IPS-15b (cell line): ENCODE data around the gene EYS.

Experiments used
- H3K27me3 ChIP-seq: one replicate; pipeline ENCODE4 v1.6.1; 2013; ENCODE audit warnings: low read length; ENCODE audit not compliant: control insufficient read depth, insufficient read depth
- H3K36me3 ChIP-seq: one replicate; pipeline ENCODE4 v1.6.1; 2013; ENCODE audit warnings: low read length; ENCODE audit not compliant: control insufficient read depth, insufficient read depth
- H3K4me1 ChIP-seq: one replicate; pipeline ENCODE4 v1.6.1; 2013; ENCODE audit warnings: mild to moderate bottlenecking, low read length; ENCODE audit not compliant: control insufficient read depth, insufficient read depth
- H3K4me3 ChIP-seq: one replicate; pipeline ENCODE4 v1.5.1; 2013; ENCODE audit warnings: low read depth, low read length
- H3K9ac ChIP-seq: one replicate; pipeline ENCODE4 v1.6.1; 2013; ENCODE audit warnings: low read depth, mild to moderate bottlenecking, low read length
- H3K9me3 ChIP-seq: one replicate; pipeline ENCODE4 v1.6.1; 2013; ENCODE audit warnings: mild to moderate bottlenecking, low read length; ENCODE audit not compliant: control insufficient read depth, insufficient read depth

Gene EYS

GRCh38 chr6:64996301-64996700 is 710.7 kb downstream of the EYS start:
- Histone ChIP-seq H3K9ac (no peak overlapping the region), H3K4me3 (no peak overlapping the region), H3K9me3 (no peaks in the 10 kb centered on the region), H3K36me3 (no peaks in the 10 kb centered on the region), H3K4me1 (no peaks in the 10 kb centered on the region), H3K27me3 (no peaks in the 10 kb centered on the region)

- Histone ChIP-seq H3K36me3 (no peaks in the 10 kb centered on the region), H3K9ac (peak overlapping the region; percentile 27), H3K4me1 (no peaks in the 10 kb centered on the region), H3K4me3 (no peak overlapping the region), H3K9me3 (no peaks in the 10 kb centered on the region), H3K27me3 (no peaks in the 10 kb centered on the region)
Observed at GRCh38 chr6:64990652-64991304, 716.2 kb downstream of the EYS start.

DNA sequence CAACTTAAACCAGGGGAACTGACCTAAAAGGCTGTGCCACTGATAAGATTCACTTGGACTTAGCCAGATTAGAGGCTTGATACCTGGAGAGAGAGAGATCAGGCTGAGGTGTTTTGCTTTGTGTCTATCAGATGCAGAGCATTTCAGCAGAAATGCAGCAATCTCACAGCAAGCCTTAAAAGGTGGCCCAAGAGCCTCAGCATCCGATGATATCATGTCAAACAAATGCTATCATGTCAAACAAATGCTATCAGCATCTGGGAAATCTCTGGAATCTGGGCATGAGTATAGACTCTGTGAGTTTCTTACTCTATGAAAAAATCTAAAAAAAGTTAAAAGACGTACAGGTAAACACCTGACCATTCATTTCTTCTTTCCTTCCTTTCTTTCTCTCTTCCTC is 718.9 kb downstream of the EYS start:
- H3K4me1 ChIP-seq = no peaks in the 10 kb centered on the region
- no peaks in the 10 kb centered on the region for H3K27me3 ChIP-seq
- H3K4me3 ChIP-seq = no peak overlapping the region
- H3K9me3 ChIP-seq = no peaks in the 10 kb centered on the region
- peak overlapping the region; percentile 14 for H3K9ac ChIP-seq
- no peaks in the 10 kb centered on the region for H3K36me3 ChIP-seq

- Histone ChIP-seq H3K9ac (no peak overlapping the region), H3K4me1 (no peaks in the 10 kb centered on the region), H3K36me3 (no peaks in the 10 kb centered on the region), H3K27me3 (no peaks in the 10 kb centered on the region), H3K4me3 (no peak overlapping the region), H3K9me3 (no peaks in the 10 kb centered on the region)
Observed at GRCh38 chr6:64987066-64987465, 720.0 kb downstream of the EYS start.

DNA sequence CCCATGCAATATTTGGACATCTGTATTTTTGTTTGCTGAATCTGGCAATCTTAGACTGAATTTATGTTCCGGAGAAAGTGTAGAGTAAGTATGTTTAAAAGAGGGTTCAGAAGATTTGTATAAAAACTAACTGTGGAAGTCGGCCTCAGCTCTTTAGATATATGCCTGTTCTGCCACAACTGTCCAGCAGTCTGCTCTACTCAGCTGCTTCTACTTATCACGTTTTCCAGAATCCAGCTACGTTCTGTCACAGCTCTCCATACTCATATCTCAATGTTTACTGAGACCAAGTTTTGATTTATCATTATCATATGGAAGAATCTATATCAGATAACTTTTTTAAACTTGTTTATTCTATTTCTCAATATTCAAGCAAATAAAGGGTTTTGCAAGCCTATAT is 721.3 kb downstream of the EYS start:
- no peak overlapping the region for H3K9ac ChIP-seq
- H3K4me3 ChIP-seq = no peak overlapping the region
- H3K36me3 ChIP-seq = no peaks in the 10 kb centered on the region
- H3K4me1 ChIP-seq = no peaks in the 10 kb centered on the region
- H3K27me3 ChIP-seq = no peaks in the 10 kb centered on the region
- no peaks in the 10 kb centered on the region for H3K9me3 ChIP-seq

- H3K27me3 ChIP-seq = no peaks in the 10 kb centered on the region
- H3K36me3 ChIP-seq = no peaks in the 10 kb centered on the region
- H3K4me1 ChIP-seq = no peaks in the 10 kb centered on the region
- H3K4me3 ChIP-seq = no peak overlapping the region
- no peak overlapping the region for H3K9ac ChIP-seq
- no peaks in the 10 kb centered on the region for H3K9me3 ChIP-seq
Observed at GRCh38 chr6:64984948-64985347, 722.1 kb downstream of the EYS start.

DNA sequence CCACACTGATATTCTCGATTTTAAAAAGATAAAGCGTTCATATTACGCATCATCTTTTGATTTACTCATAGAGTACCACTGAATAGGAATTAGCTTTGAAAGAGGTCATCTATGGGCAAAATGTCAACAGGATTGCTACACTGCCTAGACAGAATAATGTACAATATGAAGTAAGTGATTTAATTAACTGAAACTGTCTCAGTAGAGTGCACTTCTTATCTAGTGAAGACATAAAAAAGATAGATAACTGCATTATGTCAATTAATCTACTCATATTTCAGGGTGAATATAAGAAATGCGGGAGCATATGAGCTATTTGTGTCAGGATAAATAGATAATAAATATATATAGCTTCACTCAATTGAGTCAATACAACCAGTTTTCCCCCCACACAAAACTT is 723.9 kb downstream of the EYS start:
- Histone ChIP-seq H3K27me3 (no peaks in the 10 kb centered on the region), H3K36me3 (no peaks in the 10 kb centered on the region), H3K4me1 (no peaks in the 10 kb centered on the region), H3K9ac (no peak overlapping the region), H3K4me3 (no peak overlapping the region), H3K9me3 (no peaks in the 10 kb centered on the region)

DNA sequence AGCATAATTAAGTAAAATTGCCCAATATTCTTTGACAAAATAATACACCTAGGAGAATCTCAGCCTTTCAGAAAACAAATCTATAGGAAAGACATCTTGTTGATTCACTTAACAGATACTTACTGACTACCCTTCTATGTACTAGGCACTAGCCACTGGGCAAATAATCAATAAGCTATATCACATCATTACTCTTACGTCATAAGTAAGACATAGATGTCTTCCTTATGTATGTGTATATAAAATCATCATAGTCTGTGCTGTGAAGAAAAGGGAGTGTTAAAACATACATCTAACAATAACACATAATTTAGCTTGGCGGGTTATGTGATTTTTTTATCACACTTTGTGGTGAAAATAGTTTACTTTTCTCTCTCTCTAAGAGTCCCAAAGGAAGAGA is 733.9 kb downstream of the EYS start:
- Histone ChIP-seq H3K9me3 (no peaks in the 10 kb centered on the region), H3K27me3 (no peaks in the 10 kb centered on the region), H3K9ac (no peak overlapping the region), H3K36me3 (no peaks in the 10 kb centered on the region), H3K4me1 (no peaks in the 10 kb centered on the region), H3K4me3 (no peak overlapping the region)

DNA sequence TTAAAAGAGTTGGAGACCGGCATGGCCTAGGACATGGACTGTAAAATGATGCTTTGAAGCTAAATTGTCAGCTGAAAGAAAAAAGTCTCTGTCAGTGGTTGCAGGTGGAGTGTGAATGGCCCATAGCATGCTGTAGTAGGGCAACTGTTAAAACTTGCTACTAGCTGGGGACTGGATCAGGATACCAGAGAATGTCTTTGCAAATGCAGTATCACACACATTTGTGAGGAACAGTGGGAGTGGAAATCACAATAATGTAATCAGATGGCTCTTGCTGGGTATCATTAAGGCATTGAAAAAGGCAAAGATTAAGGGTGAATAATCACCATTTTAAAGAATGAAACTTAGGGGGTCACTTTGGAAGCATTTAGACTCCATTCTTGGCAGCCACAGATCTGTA is 737.9 kb downstream of the EYS start:
- Histone ChIP-seq H3K4me1 (no peaks in the 10 kb centered on the region), H3K4me3 (no peak overlapping the region), H3K9me3 (no peaks in the 10 kb centered on the region), H3K9ac (no peak overlapping the region), H3K36me3 (no peaks in the 10 kb centered on the region), H3K27me3 (no peaks in the 10 kb centered on the region)

DNA sequence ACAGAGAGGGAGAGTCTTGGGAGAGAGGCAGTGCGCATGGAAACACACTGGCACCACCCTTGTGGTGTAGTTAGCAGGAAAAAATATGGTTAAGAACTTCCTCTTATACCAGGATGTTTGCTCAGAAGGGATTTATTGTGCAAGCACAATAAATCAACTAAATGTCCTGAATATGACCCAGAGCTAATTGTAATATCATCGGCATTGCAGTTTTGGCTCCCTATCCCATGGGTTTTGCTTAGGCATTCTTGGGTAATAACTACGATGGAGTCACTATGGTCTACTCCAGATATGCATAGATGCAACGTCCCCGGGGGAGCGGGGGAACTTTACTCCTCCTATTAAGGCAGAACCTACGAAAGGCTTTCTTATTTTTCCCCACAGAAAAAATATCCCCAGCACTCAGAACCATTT is 751.6 kb downstream of the EYS start:
- no peaks in the 10 kb centered on the region for H3K9me3 ChIP-seq
- no peak overlapping the region for H3K4me3 ChIP-seq
- H3K27me3 ChIP-seq = no peaks in the 10 kb centered on the region
- no peaks in the 10 kb centered on the region for H3K36me3 ChIP-seq
- H3K9ac ChIP-seq = no peak overlapping the region
- H3K4me1 ChIP-seq = no peaks in the 10 kb centered on the region

DNA sequence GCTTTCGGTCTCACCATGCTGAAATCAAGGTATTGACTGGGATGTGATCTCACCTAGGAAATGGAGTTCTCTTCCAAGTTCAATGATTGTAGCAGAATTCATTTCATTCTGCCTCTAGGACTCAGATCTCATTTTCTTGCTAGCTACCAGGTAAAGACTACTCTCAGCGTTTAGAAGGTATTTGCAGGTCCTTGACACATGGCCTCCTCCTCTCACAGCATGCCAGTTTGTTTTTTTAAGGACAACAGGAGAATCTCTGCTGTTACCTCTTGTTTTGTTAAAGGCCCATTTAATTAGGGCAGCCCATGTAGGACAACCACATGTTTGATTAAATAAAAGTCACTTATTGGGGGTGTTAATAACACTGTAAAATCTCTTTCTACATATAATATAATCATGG is 757.8 kb downstream of the EYS start:
- Histone ChIP-seq H3K9ac (no peak overlapping the region), H3K27me3 (no peaks in the 10 kb centered on the region), H3K9me3 (no peaks in the 10 kb centered on the region), H3K36me3 (no peaks in the 10 kb centered on the region), H3K4me1 (peaks cover 2% of the 10 kb centered on the region), H3K4me3 (no peak overlapping the region)

DNA sequence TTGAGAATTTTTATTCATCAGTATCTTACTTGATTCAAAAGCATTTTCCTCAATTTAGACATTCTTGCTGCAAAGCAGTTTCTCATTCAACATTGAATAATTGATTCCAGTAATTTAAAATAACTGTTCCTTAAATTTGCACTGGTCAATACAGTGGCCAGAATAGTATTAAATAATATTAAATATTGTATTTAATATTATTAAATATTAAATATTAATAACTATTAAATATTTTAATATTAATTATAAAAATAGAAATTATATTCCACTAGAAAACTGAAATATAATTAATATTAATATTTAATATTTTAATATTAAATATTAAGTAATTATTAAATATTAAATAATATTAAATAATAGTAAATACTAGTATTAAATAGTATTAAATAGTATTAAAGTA is 758.8 kb downstream of the EYS start:
- Histone ChIP-seq H3K9ac (no peak overlapping the region), H3K27me3 (no peaks in the 10 kb centered on the region), H3K36me3 (no peaks in the 10 kb centered on the region), H3K4me3 (no peak overlapping the region), H3K9me3 (no peaks in the 10 kb centered on the region), H3K4me1 (peaks cover 2% of the 10 kb centered on the region)
